ENCODE data around the gene MUC4. TPM values are rescaled to one million over a fixed set of nuclear protein-coding genes. Genes with fewer than 3 reads are reported as not detected.
"Not testable (repeated sequence)": the region's sequence is repeated elsewhere in the genome, so short reads cannot be mapped to it uniquely, and the experiment has no call there.

Gene MUC4
- total and polyA plus RNA-seq, 10 of the 15 experiments (the other 5 are each of a cell fraction or from before 2014, with no cell fraction given): 0.02 to 0.46 (median 0.27) TPM; not detected in 4

DNA sequence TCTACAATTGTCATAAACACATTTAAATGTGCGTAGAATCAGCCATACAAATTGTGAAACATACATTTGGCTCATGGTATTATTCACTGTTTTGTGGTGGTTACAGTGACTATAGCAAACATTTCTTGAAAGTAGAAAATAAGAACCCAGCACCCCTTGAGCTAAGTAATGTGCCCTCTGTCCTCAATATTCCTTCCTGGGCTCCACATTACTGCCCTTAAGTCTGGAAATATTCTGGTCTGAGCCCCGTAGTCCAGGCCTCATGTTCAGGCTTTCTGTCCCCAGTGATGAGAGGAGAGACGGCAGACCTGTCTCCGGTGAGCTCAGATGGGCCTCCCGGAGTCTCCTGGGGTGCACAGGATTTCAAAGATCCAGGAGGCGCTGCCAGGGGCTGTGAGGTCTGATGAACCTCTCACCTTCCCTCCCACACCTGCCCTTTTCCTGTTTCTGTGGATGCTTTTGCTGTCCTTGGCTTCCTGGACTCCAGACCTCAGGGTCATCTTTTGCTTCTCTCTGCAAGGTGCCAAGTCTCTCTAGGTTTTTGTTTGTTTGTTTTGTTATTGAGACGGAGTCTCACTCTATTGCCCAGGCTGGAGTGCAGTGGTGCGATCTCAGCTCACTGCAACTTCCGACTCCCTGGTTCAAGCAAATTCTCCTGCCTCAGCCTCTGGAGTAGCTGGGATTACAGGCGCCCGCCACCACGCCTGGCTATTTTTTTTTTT is 99.8 kb downstream of the MUC4 start:
- no peak for FAIRE-seq
- ATAC-seq: peak; percentile 48
- CTCF ChIA-PET: no interaction called here
- Histone ChIP-seq H3K4me3 (no peak overlapping the region), H3K36me3 (ENCODE audit: control insufficient read depth in 2 of 2, insufficient read depth in 2 of 2, low read length in 1 of 2) (no peaks in the 10 kb centered on the region), H3K4me2 (ENCODE audit: control insufficient read depth, insufficient read depth) (no peak overlapping the region), H2AFZ (ENCODE audit: control insufficient read depth, low read depth, low read length) (no peak overlapping the region), H3K27ac (ENCODE audit: control insufficient read depth, insufficient read depth) (no peak overlapping the region), H3K27me3 (replicated peaks in 1 of 2; ENCODE audit: control insufficient read depth in 2 of 2, insufficient read depth in 2 of 2, low read length in 1 of 2) (no peaks in the 10 kb centered on the region), H3K9me3 (replicated peaks; ENCODE audit: control insufficient read depth, insufficient read depth, low read length) (no peaks in the 10 kb centered on the region), H3K9ac (ENCODE audit: control insufficient read depth, insufficient read depth, low read length) (no peak overlapping the region), H4K20me1 (ENCODE audit: control insufficient read depth, insufficient read depth) (no peaks in the 10 kb centered on the region), H3K79me2 (ENCODE audit: control insufficient read depth, insufficient read depth, low read length) (no peaks in the 10 kb centered on the region), H3K4me1 (ENCODE audit: control insufficient read depth, insufficient read depth, low read length) (0 out of 2 replicates have a peak, but pooled peaks cover 4% of the 10 kb centered on the region)
- in situ Hi-C loops (cut with MboI) (no loop called here), intact Hi-C loops (cut with micrococcal nuclease; ENCODE audit: unreplicated experiment) (no loop called here)
- POLR2A ChIA-PET: interaction anchor here (0.7 kb wide), 1 partner anchor 28 kb away, joined by 5 read pairs; no protein-coding TSS in a partner anchor
- RAD21 ChIA-PET (ENCODE audit: unreplicated experiment): no interaction called here
- no TSS peak for BruUV-seq (replicated peaks)
- DNase-seq (ENCODE audit: low read depth, low spot score): no peak
- WGBS (ENCODE audit: insufficient coverage, insufficient replicate concordance, low lambda C conversion rate, missing lambda C conversion rate): 83% methylated on average over 12 of the region's 12 CpGs
- TF ChIP-seq, protein P1, sequence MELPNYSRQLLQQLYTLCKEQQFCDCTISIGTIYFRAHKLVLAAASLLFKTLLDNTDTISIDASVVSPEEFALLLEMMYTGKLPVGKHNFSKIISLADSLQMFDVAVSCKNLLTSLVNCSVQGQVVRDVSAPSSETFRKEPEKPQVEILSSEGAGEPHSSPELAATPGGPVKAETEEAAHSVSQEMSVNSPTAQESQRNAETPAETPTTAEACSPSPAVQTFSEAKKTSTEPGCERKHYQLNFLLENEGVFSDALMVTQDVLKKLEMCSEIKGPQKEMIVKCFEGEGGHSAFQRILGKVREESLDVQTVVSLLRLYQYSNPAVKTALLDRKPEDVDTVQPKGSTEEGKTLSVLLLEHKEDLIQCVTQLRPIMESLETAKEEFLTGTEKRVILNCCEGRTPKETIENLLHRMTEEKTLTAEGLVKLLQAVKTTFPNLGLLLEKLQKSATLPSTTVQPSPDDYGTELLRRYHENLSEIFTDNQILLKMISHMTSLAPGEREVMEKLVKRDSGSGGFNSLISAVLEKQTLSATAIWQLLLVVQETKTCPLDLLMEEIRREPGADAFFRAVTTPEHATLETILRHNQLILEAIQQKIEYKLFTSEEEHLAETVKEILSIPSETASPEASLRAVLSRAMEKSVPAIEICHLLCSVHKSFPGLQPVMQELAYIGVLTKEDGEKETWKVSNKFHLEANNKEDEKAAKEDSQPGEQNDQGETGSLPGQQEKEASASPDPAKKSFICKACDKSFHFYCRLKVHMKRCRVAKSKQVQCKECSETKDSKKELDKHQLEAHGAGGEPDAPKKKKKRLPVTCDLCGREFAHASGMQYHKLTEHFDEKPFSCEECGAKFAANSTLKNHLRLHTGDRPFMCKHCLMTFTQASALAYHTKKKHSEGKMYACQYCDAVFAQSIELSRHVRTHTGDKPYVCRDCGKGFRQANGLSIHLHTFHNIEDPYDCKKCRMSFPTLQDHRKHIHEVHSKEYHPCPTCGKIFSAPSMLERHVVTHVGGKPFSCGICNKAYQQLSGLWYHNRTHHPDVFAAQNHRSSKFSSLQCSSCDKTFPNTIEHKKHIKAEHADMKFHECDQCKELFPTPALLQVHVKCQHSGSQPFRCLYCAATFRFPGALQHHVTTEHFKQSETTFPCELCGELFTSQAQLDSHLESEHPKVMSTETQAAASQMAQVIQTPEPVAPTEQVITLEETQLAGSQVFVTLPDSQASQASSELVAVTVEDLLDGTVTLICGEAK (IDR thresholded peaks at IDR 0.05; ENCODE audit: borderline replicate concordance): no peak
- TF ChIP-seq MXI1 (IDR thresholded peaks at IDR 0.05; ENCODE audit: low read depth, low read length): no peak
- no peak for TF ChIP-seq LARP7 (IDR thresholded peaks at IDR 0.05)
- TF ChIP-seq IKZF2 (IDR thresholded peaks at IDR 0.05): peak; percentile 15 to 22; a peak in 2 of 4 replicates
- SMC1A ChIA-PET (ENCODE audit: uncharacterized antibody, unreplicated experiment): no interaction called here

DNA sequence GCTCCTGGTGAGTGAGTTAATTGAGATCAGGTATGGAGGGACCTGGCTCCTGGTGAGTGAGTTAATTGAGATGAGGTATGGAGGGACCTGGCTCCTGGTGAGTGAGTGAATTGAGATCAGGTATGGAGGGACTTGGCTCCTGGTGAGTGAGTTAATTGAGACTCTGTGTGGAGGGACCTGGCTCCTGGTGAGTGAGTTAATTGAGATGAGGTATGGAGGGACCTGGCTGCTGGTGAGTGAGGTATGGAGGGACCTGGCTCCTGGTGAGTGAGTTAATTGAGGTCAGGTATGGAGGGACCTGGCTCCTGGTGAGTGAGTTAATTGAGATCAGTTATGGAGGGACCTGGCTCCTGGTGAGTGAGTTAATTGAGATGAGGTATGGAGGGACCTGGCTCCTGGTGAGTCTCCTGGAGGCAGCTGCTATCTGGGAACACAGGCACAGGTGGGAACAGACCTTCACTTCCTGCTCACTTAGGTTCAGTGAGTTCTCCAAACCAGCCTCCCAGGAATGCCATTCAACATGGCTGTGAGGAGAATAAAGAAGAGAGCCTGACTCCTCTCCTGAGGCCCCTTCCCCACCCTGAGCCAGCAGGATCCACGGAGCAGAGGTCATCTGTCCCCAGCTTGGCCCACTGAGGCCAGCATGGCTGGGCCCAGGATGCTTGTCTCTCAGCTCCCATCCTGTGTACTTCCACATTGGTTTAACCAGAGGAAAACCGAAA is 100.5 kb downstream of the MUC4 start:
- H3K36me3 ChIP-seq (ENCODE audit: control insufficient read depth in 2 of 2, insufficient read depth in 2 of 2, low read length in 1 of 2); H3K4me1 ChIP-seq (ENCODE audit: control insufficient read depth, insufficient read depth, low read length); CTCF ChIA-PET; H3K27ac ChIP-seq (ENCODE audit: control insufficient read depth, insufficient read depth); H4K20me1 ChIP-seq (ENCODE audit: control insufficient read depth, insufficient read depth); H2AFZ ChIP-seq (ENCODE audit: control insufficient read depth, low read depth, low read length); FAIRE-seq; H3K9me3 ChIP-seq (replicated peaks; ENCODE audit: control insufficient read depth, insufficient read depth, low read length); in situ Hi-C loops (cut with MboI); H3K4me3 ChIP-seq; H3K79me2 ChIP-seq (ENCODE audit: control insufficient read depth, insufficient read depth, low read length); H3K9ac ChIP-seq (ENCODE audit: control insufficient read depth, insufficient read depth, low read length); RAD21 ChIA-PET (ENCODE audit: unreplicated experiment); SMC1A ChIA-PET (ENCODE audit: uncharacterized antibody, unreplicated experiment); BruUV-seq (replicated peaks); POLR2A ChIA-PET; intact Hi-C loops (cut with micrococcal nuclease; ENCODE audit: unreplicated experiment); ATAC-seq; DNase-seq (ENCODE audit: low read depth, low spot score); H3K27me3 ChIP-seq (replicated peaks in 1 of 2; ENCODE audit: control insufficient read depth in 2 of 2, insufficient read depth in 2 of 2, low read length in 1 of 2); H3K4me2 ChIP-seq (ENCODE audit: control insufficient read depth, insufficient read depth): not testable (repeated sequence)
- 27% methylated on average over 2 of the region's 2 CpGs for WGBS (ENCODE audit: insufficient coverage, insufficient replicate concordance, low lambda C conversion rate, missing lambda C conversion rate)

Data from GM12878 (cell line).